Neural crest cell (in vitro differentiated cells): Measurements from ENCODE around the gene MED23. TPM values are rescaled to one million over a fixed set of nuclear protein-coding genes. Genes with fewer than 3 reads are reported as not detected.
A peak's percentile ranks its signal among the peaks of the same experiment; 100 is the strongest.

Experiments used
- DNase-seq: peaks from one replicate; pipeline ENCODE4 v3.0.0; 2021; ENCODE audit warnings: low read depth, mixed read lengths, low spot score
- H3K27ac Mint-ChIP-seq: one replicate; pipeline ENCODE4 v1.8.0; 2021; ENCODE audit warnings: mild to moderate bottlenecking, mixed read lengths; ENCODE audit not compliant: unreplicated experiment
- H3K27me3 Mint-ChIP-seq: 2 replicates; pipeline ENCODE4 v1.8.0; 2021; ENCODE audit warnings: low read depth, mild to moderate bottlenecking, mixed read lengths
- H3K36me3 Mint-ChIP-seq: 2 replicates; pipeline ENCODE4 v1.8.0; 2021; ENCODE audit warnings: low read depth, mild to moderate bottlenecking, mixed read lengths
- H3K4me1 Mint-ChIP-seq: 2 replicates; pipeline ENCODE4 v1.8.0; 2021; ENCODE audit warnings: mixed read lengths
- H3K4me3 Mint-ChIP-seq: one replicate; pipeline ENCODE4 v1.8.0; 2021; ENCODE audit warnings: mild to moderate bottlenecking, mixed read lengths
- H3K9me3 Mint-ChIP-seq: 2 replicates; pipeline ENCODE4 v1.8.0; 2021; ENCODE audit warnings: mixed read lengths
- total RNA-seq: library from RNA; stranded (reverse); gene quantifications from 2 replicates; pipeline ENCODE4 v1.2.1, GENCODE V29; 2021
- TF ChIP-seq, protein P1 (sequence below): fragments of 200-600 bp; sonication (generic); conservative IDR thresholded peaks from 2 replicates; pipeline ENCODE4 v1.5.0; 2021; ENCODE audit warnings: antibody characterized with exemption, mild to moderate bottlenecking

Gene MED23
- total RNA-seq, 1 donor from 2014 or later: 30.0 TPM

GRCh38 chr6:131629651-131630050 is 1.6 kb upstream of the MED23 start:
- H3K4me3 Mint-ChIP-seq: no peak overlapping the region
- TF ChIP-seq, protein P1, sequence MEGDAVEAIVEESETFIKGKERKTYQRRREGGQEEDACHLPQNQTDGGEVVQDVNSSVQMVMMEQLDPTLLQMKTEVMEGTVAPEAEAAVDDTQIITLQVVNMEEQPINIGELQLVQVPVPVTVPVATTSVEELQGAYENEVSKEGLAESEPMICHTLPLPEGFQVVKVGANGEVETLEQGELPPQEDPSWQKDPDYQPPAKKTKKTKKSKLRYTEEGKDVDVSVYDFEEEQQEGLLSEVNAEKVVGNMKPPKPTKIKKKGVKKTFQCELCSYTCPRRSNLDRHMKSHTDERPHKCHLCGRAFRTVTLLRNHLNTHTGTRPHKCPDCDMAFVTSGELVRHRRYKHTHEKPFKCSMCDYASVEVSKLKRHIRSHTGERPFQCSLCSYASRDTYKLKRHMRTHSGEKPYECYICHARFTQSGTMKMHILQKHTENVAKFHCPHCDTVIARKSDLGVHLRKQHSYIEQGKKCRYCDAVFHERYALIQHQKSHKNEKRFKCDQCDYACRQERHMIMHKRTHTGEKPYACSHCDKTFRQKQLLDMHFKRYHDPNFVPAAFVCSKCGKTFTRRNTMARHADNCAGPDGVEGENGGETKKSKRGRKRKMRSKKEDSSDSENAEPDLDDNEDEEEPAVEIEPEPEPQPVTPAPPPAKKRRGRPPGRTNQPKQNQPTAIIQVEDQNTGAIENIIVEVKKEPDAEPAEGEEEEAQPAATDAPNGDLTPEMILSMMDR: no peak
- no peaks in the 10 kb centered on the region for H3K36me3 Mint-ChIP-seq
- DNase-seq: no peak
- H3K27ac Mint-ChIP-seq: no peak overlapping the region
- H3K27me3 Mint-ChIP-seq: peaks cover 4% of the 10 kb centered on the region
- H3K9me3 Mint-ChIP-seq: no peaks in the 10 kb centered on the region
- peaks cover 26% of the 10 kb centered on the region for H3K4me1 Mint-ChIP-seq

DNA sequence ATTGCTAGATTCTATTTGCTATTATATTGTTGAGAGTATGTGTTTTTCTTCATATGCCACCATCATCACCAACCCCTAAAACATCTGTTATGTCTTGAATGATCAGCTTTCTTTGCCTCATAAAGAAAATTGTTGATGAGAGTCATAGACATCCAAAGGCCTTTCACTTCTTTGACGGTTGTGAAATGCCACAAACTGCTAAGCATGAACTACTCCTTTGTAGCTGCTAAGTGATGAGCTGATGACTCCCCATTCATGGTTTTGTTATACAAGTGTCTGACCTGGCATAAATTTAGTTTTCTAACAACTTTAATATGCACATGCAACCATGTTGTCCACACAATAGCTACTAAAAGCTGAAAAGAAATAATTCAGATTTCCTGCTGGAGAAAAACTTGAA is 684 bp upstream of the MED23 start:
- TF ChIP-seq, protein P1: no peak
- no peak overlapping the region for H3K27ac Mint-ChIP-seq
- peaks cover 26% of the 10 kb centered on the region for H3K4me1 Mint-ChIP-seq
- no peak for DNase-seq
- H3K4me3 Mint-ChIP-seq: peak overlapping the region; percentile 94
- no peaks in the 10 kb centered on the region for H3K36me3 Mint-ChIP-seq
- H3K9me3 Mint-ChIP-seq: no peaks in the 10 kb centered on the region
- peaks cover 4% of the 10 kb centered on the region for H3K27me3 Mint-ChIP-seq

GRCh38 chr6:131615275-131615674 is 12.8 kb downstream of the MED23 start:
- Mint-ChIP-seq H3K27me3 (no peaks in the 10 kb centered on the region), H3K9me3 (no peaks in the 10 kb centered on the region), H3K4me1 (no peaks in the 10 kb centered on the region), H3K4me3 (no peak overlapping the region), H3K27ac (no peak overlapping the region), H3K36me3 (no peaks in the 10 kb centered on the region)
- TF ChIP-seq, protein P1: no peak
- DNase-seq: no peak

- Mint-ChIP-seq H3K27ac (no peak overlapping the region), H3K4me3 (no peak overlapping the region), H3K4me1 (no peaks in the 10 kb centered on the region), H3K36me3 (peaks cover 5% of the 10 kb centered on the region), H3K27me3 (no peaks in the 10 kb centered on the region), H3K9me3 (no peaks in the 10 kb centered on the region)
- TF ChIP-seq, protein P1: no peak
- DNase-seq: no peak
Observed at GRCh38 chr6:131613296-131613925, 14.6 kb downstream of the MED23 start.

DNA sequence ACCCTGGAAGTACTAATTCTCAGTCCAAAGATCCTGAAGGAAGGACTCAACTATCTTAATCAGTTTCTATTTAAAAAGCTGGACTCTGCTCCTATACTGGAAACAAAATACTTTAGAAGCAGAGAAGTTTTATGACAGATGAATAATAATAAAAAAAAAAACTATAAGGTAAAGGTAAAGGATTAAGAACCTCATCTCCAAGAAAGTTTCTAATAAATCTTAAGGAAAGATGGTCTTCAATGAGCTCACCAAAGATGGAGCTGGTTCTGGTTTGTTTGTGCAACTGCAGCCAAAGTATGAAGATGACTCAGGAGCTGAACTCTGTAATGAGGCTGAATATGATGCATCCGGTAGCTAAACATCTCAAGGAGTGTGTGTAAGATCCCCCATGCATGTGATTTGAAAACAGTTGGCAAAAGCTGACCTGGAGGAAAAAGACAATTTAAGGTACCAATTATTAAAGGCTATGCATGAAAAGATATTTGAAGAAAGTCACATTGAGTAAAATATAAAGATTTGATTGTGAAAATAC is 25.2 kb downstream of the MED23 start:
- no peaks in the 10 kb centered on the region for H3K27me3 Mint-ChIP-seq
- TF ChIP-seq, protein P1: no peak
- peaks cover 2% of the 10 kb centered on the region for H3K36me3 Mint-ChIP-seq
- no peak overlapping the region for H3K4me3 Mint-ChIP-seq
- no peak for DNase-seq
- H3K27ac Mint-ChIP-seq: no peak overlapping the region
- H3K4me1 Mint-ChIP-seq: no peaks in the 10 kb centered on the region
- no peaks in the 10 kb centered on the region for H3K9me3 Mint-ChIP-seq
